CD4-positive, alpha-beta T cell treated with Interleukin-2 at 100 ng/mL for 4 hours (primary cell): ENCODE results near the gene OTOF.

Experiments used
- DNase-seq: peaks from one replicate; pipeline ENCODE4 v3.0.0-alpha.2; 2020; ENCODE audit warnings: low spot score

Gene OTOF

DNA sequence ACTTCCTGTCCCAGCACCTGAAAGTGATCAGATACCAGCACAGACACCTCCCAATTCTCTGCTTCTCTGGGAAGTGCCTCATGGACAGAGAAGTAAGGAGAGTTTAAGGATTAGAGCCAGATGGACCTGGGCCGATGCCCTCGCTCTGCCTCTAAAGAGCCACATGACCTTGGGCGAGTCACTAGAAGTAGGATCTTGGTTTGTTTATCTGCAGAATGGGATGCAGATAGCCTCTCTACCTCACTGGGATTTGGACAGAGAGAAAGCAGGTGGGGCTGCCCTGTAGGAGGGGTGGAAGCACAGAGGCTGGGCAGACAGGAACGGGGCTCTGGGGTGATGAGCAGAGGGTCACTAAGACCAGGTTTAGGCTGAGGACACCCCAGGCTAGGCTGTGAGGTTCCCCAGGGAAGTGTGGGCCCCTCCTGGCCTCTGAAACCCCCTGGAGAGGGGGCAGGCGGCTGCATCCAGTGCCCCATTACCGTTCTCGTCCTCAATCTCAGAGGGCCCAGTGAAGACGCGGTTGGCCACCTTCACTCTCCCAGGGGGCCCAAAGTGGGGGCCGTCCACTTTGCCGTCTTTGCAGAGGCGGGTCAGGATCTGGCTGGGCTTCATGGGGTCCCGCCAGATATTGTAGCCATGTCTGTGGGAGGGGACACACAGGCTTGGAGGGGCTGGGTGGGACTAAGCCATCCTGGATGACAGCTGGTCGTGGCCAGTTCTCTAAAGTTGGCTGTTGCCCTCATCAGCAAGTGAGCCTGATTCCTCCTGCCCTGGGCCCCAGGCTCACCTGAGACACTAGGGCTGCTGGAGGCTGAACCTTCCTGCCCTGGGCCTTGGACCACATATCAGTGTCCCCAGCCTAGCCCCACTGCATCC, 13.3 kb downstream of the OTOF start:
- DNase-seq = no peak

- DNase-seq = no peak
Measured at GRCh38 chr2:26463244-26464192, 14.4 kb downstream of the OTOF start.

- no peak for DNase-seq
Measured at GRCh38 chr2:26462511-26463243, 15.2 kb downstream of the OTOF start.

DNA sequence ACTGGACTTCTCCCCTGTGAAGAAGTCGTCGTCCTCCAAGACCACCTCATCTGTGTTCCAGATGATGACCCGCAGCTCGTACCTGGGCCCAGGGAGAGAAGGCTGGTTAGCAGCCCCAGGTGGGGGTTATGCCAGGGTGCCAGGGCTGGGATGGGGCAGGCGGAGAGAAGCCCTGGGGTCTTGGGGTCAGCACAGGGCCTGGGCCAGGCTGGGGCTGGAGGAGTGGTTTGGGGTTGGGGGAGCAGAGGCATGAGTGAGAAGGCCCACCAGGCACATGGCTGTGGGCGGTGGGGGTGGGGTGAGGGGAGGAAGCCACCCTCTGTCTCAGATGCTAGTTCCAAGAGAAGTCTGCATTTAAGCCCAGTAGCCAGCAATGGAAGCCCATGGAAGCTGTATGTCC, 15.8 kb downstream of the OTOF start:
- no peak for DNase-seq

- no peak for DNase-seq
Measured at GRCh38 chr2:26461601-26462023, 16.3 kb downstream of the OTOF start.

GRCh38 chr2:26460613-26461031, 17.3 kb downstream of the OTOF start:
- DNase-seq = no peak

- DNase-seq = no peak
Measured at GRCh38 chr2:26459991-26460612, 17.8 kb downstream of the OTOF start.

- DNase-seq = no peak
Measured at GRCh38 chr2:26458365-26459042, 19.4 kb downstream of the OTOF start.

DNA sequence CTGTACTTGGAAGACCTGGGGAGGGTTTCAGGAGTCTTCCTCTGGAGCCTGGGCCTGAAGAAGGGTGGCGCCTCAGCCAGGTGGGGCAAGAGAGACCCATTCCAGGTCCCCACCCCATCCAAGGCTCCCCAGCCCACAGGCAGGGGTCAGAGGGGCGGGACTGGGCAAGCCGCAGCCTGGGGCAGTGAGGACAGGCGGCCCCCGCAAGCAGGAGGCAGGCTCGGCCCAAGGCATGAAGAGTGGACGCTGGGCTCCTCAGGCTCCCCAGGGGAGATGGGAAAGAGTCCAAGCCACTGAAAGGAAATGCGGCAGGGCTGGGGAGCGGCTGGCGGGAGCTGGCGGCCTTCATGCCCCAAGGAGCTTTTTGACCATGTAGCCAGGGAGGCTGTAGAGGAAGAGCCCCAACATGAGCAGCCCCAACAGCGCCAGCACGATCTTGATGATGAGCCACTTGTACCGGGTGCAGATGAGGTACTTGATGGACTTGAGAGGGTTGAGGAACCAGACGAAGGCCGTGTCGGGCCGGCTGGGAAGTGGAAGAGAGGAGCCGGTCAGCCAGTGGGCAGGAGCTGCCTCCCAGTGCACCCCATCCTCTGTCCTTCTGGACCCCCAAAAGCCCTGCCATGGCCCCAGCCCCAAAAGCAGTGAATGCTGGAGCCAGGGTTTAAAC, 20.1 kb downstream of the OTOF start:
- DNase-seq = no peak

DNA sequence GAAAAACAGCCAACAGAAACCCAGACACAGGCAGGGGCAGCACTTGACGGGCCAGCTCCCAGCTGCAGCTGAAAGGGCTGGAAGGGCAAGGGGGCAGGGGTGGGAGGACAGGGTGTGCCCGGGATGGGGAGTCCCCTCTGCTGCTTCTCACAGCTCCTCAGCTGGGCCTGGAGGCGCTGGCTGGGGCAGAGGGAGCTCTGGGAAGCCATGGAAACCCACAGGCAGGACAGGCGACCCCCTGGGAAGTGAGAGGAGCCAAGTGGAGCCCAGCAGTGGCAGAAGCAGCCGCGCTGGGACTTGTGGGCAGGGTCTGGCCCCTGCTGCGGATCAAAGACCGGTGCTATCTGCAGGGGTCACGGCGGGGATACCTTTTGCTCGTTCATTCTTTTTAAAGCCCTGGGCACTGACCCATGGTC, 20.7 kb downstream of the OTOF start:
- no peak for DNase-seq

DNA sequence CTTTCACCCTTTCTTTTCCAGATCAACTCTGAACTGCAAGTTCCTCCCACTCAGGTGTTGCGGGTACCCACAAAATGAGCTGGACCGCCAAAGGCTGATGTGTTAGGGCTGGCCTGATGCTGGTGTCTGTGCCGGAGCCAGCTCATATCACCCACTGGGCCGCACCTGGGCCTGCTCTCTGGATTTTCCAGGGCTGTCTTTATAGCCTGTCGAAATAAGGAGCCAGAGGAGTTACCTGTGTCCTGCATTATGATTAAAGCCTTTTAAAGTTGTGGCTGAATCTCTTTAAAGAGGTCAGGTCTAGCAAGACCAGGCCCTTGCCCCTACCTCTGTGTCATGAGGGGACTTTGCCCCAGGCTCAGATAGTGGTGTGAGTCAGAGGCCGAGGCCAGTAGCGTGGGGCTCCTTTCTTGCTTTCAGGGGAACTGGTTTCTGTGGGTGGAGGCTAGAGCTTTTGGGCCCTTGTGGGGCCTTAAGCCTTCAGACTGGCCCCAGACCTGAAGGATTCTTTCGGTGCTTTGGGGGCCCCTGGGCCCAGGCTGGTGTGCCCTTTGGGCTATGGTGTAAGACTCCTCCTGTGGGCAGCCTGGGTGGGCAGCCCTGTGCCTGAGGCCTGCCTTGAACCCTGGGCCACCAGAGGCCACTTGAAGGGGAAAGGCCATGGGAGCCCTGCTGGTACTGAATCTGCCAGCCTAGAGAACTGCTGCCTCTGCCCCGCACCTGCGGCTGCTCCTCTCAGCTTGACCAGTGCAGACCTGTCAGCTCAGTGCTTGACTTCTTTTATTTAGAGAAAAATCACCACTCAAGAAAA, 21.3 kb downstream of the OTOF start:
- no peak for DNase-seq

DNA sequence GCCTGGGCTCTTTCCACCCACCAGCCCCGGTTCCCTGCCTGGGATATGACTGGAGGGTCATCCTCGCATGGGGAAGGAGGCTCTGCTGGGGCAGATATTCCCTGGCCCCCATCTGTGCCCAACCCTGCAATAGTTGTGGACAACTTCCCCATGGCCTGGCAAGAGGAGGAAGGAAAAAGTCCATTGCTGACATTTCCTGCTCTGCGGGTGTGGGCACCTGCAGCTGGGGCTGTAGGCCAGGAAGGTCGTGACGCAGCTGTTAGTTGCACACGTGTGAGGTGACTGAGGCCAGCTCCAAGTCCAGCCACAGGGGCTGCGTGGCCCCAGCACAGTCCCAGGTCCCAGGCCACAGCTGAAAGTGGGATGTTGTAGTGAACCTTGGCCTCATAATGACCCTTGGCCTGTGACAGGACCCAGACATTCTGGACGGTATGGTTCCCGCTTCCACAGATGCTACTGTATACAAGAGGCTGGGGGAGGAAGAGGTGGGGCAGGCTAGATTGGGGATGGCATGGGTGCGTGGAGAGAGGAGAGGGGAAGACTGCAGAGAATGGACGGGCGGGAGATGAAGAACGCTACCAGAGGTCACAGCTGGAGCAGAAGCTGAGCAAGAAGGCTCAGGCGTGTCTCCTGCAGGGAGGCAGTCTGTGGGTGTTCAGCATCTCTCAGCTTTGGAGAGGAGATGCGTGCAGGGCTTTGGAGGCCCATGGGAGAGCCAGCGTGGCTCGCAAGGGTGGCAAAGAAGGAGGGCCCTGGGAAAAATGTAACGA, 22.1 kb downstream of the OTOF start:
- no peak for DNase-seq

DNA sequence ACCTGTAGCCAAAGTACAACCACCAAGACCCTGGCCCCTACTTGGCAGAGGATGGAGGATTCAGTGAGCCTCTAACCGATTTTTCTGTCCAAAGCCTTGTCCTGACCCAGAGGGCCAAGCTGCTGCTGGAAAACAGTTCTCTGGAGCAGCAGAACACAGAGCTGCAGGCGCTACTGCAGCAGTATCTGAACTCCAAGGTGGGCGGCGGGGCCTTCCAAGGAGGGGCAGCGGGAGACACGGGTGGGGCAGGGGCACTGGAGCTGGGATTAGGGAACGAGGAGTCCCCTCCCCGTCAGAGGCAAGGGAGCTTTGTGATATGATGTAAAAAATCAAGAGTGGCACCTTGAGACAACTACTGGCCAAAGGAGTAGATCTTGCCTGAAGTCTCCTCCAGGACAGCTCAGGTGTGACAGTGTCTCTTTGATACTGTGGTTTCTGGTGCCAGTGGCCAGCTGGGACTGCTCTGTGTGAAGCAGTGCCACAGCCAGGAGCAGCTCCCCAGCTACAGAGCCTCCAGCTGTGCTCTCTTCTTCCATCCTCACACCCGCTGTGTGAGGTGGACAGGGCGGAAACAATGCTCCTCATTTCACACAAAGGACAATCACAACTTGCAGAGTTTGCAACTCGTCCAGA, 22.8 kb downstream of the OTOF start:
- DNase-seq = no peak

DNA sequence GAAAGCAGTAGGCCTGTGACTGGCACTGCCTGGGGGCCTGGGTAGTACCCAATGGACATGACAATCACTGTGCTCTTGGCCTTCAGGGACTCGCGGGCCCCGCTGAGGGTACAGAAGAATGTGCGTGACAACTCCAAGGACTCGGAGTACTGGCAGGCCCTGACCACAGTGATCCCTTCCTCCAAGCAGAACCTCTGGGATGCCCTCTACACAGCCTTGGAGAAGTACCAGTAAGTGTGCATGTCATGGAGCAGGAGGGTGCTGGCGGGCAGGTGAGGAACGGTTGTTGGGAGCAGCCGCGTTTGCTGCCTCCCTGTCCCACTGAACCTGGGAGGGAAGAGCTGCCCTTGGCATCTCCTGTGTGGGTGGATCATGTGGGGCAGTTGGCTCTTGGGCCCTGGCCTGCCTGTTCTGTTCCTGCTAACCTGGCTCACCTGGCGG, 23.3 kb downstream of the OTOF start:
- no peak for DNase-seq

DNA sequence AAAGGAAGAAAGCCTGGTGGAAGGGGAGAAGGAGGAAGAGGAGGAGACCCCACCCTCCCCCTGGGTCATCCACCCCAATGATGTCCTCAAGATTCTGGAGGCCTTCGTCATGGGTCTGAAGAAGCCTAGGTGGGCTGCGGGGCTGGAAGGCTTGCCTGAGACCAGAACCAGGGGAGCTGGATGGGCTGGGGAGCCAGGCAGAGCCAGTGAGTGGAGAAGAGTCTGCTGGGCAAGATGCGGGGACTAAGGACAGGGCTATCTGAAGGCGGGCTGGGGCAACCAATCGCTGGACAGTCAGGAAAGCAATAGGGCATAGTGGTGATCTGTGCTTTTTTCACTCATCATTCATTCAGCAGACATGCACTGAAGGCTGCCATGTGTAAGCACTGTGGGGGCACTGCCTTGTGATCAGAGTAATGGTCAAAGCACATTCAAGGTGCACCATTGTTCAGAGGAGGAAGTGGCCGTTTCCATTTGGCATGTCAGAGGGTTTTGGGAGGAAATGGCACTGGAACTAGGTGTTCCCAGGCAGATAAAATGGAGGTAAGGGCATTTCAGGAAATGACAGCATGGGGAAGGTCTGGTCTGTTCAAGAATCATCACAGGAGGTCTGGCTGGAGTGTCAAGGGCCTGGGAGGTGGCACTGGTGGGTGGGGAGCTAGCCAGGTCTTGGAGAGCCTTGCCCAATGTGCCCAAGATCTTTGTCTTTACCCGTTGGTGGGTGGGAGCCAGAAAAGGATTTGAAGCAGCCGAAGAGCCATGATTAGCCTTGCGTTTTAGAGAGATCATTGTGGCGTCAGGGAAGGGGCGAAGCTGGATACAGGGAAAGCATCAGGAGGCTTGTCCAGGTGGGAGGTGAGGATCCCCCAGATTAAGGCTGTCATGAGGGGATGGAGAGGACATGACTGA, 24.2 kb downstream of the OTOF start:
- DNase-seq = no peak

DNA sequence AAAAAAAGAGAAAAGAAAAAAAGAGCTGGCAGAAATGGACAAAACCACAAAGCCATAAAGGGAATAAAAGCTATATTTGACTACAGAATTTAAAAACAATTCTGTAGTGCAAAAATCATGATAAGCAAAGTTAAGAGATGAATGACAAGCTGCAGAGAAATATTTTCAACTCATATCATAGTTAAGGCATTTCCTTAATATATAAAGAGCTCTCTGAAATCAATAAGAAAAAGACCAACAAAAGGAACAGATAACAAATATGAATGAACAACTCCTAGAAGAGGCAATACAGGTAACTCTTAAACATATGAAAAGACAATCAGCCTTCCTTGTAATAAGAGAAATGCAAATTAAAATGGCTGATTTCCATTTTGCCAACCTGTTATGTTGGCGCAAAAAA, 26.2 kb downstream of the OTOF start:
- DNase-seq = no peak

GRCh38 chr2:26450031-26450635, 27.8 kb downstream of the OTOF start:
- no peak for DNase-seq
